ENCODE measurements around the gene NKX2-3. TPM values are rescaled to one million over a fixed set of nuclear protein-coding genes. Genes with fewer than 3 reads are reported as not detected.

The NKX2-3 gene
- total RNA-seq, 1 donor from 2014 or later, result not detected

DNA sequence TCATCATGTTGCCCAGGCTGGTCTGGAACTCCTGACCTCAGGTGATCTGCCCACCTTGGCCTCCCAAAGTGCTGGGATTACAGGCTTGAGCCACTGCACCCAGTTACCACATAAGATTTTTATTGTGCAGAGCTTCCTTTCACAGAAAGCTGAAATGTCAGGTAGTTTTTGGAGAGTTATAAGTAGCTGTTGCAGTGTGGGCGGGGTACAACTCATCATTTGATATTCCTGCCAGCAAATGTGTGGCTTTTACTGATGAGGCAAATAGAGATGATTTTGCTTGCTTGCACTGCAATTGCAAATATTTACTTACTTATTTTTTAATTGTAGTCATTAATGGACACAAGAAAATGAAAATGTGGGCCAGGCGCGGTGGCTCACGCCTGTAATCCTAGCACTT lies 32.4 kb downstream of the NKX2-3 start:
- TF ChIP-seq, protein P1, sequence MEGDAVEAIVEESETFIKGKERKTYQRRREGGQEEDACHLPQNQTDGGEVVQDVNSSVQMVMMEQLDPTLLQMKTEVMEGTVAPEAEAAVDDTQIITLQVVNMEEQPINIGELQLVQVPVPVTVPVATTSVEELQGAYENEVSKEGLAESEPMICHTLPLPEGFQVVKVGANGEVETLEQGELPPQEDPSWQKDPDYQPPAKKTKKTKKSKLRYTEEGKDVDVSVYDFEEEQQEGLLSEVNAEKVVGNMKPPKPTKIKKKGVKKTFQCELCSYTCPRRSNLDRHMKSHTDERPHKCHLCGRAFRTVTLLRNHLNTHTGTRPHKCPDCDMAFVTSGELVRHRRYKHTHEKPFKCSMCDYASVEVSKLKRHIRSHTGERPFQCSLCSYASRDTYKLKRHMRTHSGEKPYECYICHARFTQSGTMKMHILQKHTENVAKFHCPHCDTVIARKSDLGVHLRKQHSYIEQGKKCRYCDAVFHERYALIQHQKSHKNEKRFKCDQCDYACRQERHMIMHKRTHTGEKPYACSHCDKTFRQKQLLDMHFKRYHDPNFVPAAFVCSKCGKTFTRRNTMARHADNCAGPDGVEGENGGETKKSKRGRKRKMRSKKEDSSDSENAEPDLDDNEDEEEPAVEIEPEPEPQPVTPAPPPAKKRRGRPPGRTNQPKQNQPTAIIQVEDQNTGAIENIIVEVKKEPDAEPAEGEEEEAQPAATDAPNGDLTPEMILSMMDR (conservative IDR thresholded peaks at IDR 0.05), result no peak
- H3K4me3 Mint-ChIP-seq, result no peak overlapping the region

DNA sequence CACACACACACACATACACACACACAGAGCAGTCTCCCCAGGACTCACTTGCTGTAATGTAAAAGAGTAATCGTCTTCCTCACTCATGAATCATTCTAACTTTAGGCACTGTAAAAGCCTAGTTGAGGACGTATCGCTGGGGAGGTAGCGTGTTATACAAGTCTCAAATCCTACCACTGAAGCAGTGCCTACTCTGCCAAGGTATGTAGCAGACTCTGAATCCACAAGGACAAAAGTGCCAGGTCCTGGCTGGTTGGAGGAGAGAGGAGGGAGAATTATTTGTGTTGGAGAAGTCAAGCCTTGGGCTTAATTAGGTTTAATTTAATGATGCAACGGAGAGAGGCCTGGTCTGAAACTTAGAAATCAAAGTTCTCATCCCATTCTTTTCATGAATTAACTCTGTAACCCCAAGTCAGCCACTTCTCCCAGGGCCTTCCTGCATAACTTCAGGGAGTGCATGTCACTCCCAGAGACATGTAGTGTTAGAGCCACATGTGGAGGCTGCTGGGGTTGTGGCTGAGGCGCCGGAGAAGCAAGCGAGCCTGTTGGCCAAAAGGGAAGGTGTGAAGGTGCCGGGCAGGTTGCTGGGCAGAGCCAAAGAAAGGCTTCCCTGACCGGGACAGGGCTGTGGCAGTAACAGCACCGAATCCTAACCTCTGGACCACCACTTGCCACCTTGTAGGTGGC lies 36.7 kb downstream of the NKX2-3 start:
- Mint-ChIP-seq H3K27me3 (ENCODE audit: low read depth) (peaks cover 40% of the 10 kb centered on the region), H3K27ac (ENCODE audit: unreplicated experiment) (no peak overlapping the region), H3K4me3 (no peak overlapping the region), H3K4me1 (no peaks in the 10 kb centered on the region), H3K36me3 (ENCODE audit: low read depth) (no peaks in the 10 kb centered on the region), H3K9me3 (no peaks in the 10 kb centered on the region)
- no peak for DNase-seq (ENCODE audit: low read depth, low spot score)
- TF ChIP-seq, protein P1 (conservative IDR thresholded peaks at IDR 0.05), result no peak

More for the DNA sequence above, 32.4 kb downstream of the NKX2-3 start:
- H3K27me3 Mint-ChIP-seq (ENCODE audit: low read depth), result peaks cover 72% of the 10 kb centered on the region
- H3K4me1 Mint-ChIP-seq, result no peaks in the 10 kb centered on the region
- no peak for DNase-seq (ENCODE audit: low read depth, low spot score)
- no peaks in the 10 kb centered on the region for H3K9me3 Mint-ChIP-seq
- H3K27ac Mint-ChIP-seq (ENCODE audit: unreplicated experiment), result no peak overlapping the region
- H3K36me3 Mint-ChIP-seq (ENCODE audit: low read depth), result no peaks in the 10 kb centered on the region

DNA sequence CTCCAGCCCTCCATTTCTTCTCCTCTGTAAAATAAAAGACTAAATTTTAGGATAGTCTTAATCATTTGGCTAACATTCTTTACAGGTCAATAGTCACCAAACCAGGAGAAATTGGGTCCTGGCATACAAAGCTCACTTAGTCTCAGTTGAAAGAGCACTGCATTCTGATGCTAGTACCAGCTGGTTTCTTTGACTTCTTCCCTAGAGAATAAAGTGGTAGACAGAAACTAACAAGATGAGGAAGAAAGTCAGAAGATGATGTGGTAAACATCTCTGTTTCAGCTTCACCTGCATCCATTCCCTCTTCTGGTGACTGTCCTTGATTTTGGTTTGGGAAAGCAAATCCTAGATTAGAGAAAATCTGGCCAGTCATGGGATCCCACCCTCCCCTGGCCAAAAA lies 37.2 kb downstream of the NKX2-3 start:
- Mint-ChIP-seq H3K27me3 (ENCODE audit: low read depth) (peaks cover 38% of the 10 kb centered on the region), H3K27ac (ENCODE audit: unreplicated experiment) (no peak overlapping the region), H3K4me1 (no peaks in the 10 kb centered on the region), H3K4me3 (no peak overlapping the region), H3K9me3 (no peaks in the 10 kb centered on the region), H3K36me3 (ENCODE audit: low read depth) (no peaks in the 10 kb centered on the region)
- no peak for DNase-seq (ENCODE audit: low read depth, low spot score)
- TF ChIP-seq, protein P1 (conservative IDR thresholded peaks at IDR 0.05), result no peak

DNA sequence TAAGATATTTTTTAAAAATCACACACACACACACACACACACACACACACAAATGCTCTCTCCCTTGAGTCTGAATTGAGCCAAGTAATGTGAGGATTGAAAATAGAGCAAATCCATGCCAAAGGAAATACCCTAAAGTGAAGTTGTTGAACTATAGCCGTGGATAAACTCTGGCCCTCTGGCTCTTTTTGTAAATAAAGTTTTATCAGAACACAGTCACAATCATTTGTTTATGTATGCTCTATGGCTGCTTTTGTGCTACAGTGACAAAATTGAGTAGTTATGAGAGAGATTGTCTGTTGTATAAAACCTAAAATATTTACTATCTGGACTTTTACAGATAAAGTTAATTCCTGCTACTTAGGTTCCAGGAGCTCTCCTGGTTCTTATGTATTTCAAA lies 39.1 kb downstream of the NKX2-3 start:
- Mint-ChIP-seq H3K4me1 (no peaks in the 10 kb centered on the region), H3K9me3 (no peaks in the 10 kb centered on the region), H3K27ac (ENCODE audit: unreplicated experiment) (no peak overlapping the region), H3K4me3 (no peak overlapping the region), H3K36me3 (ENCODE audit: low read depth) (no peaks in the 10 kb centered on the region), H3K27me3 (ENCODE audit: low read depth) (peaks cover 29% of the 10 kb centered on the region)
- DNase-seq (ENCODE audit: low read depth, low spot score), result no peak
- TF ChIP-seq, protein P1 (conservative IDR thresholded peaks at IDR 0.05), result no peak

DNA sequence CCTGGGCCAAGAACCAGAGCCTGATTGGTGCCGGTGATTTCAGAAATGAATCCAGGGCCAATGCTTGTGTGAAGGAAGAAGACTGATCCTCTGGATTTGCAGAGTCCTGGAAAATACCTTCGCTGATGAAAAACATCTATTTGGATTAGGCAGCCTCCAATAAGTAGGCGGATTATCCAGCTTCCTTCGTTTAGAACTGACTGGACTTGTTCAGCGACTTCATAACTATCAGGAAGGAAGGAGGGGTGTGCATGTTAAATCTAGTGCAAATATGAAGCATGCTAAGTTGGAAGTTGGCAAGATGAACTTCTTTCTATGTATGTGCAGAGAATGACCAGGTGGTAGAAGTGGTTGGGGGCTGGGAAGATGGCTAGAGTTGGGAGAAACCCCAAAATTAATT lies 41.0 kb downstream of the NKX2-3 start:
- no peaks in the 10 kb centered on the region for H3K36me3 Mint-ChIP-seq (ENCODE audit: low read depth)
- TF ChIP-seq, protein P1 (conservative IDR thresholded peaks at IDR 0.05), result no peak
- no peak overlapping the region for H3K27ac Mint-ChIP-seq (ENCODE audit: unreplicated experiment)
- DNase-seq (ENCODE audit: low read depth, low spot score), result no peak
- H3K27me3 Mint-ChIP-seq (ENCODE audit: low read depth), result peaks cover 27% of the 10 kb centered on the region
- H3K4me1 Mint-ChIP-seq, result no peaks in the 10 kb centered on the region
- no peak overlapping the region for H3K4me3 Mint-ChIP-seq
- H3K9me3 Mint-ChIP-seq, result no peaks in the 10 kb centered on the region

Data from neural crest cell (in vitro differentiated cells).